Ishikawa (cell line): Measurements from ENCODE around the gene RELT.

Experiments used
- CEBPB ChIP-seq: IDR thresholded peaks from 2 replicates; pipeline ENCODE4 v1.6.1; 2012
- CREB1 ChIP-seq: IDR thresholded peaks from 2 replicates; pipeline ENCODE4 v1.6.1; 2012; ENCODE audit warnings: low read depth
- EGR1 ChIP-seq: IDR thresholded peaks from 2 replicates; pipeline ENCODE4 v1.6.1; 2012
- RAD21 ChIP-seq: IDR thresholded peaks from 2 replicates; pipeline ENCODE4 v1.6.1; 2012; ENCODE audit warnings: low read depth
- TAF1 ChIP-seq: IDR thresholded peaks from 2 replicates; pipeline ENCODE4 v1.6.1; 2012; ENCODE audit warnings: low read depth, mild to moderate bottlenecking
- TCF12 ChIP-seq: IDR thresholded peaks from 2 replicates; pipeline ENCODE4 v1.6.1; 2012; ENCODE audit warnings: low read depth
- ZBTB7A ChIP-seq: IDR thresholded peaks from 2 replicates; pipeline ENCODE4 v1.6.1; 2012; ENCODE audit warnings: low read depth
- TF ChIP-seq, protein P1 (sequence below): IDR thresholded peaks from 2 replicates; pipeline ENCODE4 v1.6.1; 2012; ENCODE audit warnings: low read depth, mild to moderate bottlenecking

- TF ChIP-seq CEBPB (no peak), TAF1 (no peak), RAD21 (no peak), TCF12 (no peak), EGR1 (no peak), CREB1 (no peak), ZBTB7A (no peak)
- TF ChIP-seq, protein P1, sequence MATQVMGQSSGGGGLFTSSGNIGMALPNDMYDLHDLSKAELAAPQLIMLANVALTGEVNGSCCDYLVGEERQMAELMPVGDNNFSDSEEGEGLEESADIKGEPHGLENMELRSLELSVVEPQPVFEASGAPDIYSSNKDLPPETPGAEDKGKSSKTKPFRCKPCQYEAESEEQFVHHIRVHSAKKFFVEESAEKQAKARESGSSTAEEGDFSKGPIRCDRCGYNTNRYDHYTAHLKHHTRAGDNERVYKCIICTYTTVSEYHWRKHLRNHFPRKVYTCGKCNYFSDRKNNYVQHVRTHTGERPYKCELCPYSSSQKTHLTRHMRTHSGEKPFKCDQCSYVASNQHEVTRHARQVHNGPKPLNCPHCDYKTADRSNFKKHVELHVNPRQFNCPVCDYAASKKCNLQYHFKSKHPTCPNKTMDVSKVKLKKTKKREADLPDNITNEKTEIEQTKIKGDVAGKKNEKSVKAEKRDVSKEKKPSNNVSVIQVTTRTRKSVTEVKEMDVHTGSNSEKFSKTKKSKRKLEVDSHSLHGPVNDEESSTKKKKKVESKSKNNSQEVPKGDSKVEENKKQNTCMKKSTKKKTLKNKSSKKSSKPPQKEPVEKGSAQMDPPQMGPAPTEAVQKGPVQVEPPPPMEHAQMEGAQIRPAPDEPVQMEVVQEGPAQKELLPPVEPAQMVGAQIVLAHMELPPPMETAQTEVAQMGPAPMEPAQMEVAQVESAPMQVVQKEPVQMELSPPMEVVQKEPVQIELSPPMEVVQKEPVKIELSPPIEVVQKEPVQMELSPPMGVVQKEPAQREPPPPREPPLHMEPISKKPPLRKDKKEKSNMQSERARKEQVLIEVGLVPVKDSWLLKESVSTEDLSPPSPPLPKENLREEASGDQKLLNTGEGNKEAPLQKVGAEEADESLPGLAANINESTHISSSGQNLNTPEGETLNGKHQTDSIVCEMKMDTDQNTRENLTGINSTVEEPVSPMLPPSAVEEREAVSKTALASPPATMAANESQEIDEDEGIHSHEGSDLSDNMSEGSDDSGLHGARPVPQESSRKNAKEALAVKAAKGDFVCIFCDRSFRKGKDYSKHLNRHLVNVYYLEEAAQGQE = no peak
These were observed 20.8 kb downstream of the RELT start for GRCh38 chr11:73396985-73397384.
